RWPE1 (cell line): ENCODE measurements around the gene PAM16.

ENCODE experiments used
- CTCF ChIA-PET: fragments of 350-600 bp; sonication (Branson Sonifier 250); formaldehyde crosslinking; extraction: SDS; loops from one replicate; lab custom pipeline; 2021; lab: Yijun Ruan, JAX
- POLR2A ChIA-PET: fragments of 400-600 bp; formaldehyde crosslinking; extraction: SDS; loops from one replicate; lab custom pipeline; 2020; ENCODE audit warnings: antibody characterized with exemption; ENCODE audit not compliant: low non-redundant PET; lab: Yijun Ruan, JAX
- DNase-seq: peaks from one replicate; pipeline ENCODE4 v3.0.0; 2012; ENCODE audit warnings: low spot score
- H3K27ac ChIP-seq: fragments of 450-650 bp; 2 replicates; pipeline ENCODE4 v1.5.1; 2017
- CTCF ChIP-seq: fragments of 450-650 bp; conservative IDR thresholded peaks from 2 replicates; pipeline ENCODE4 v1.5.1; 2017; ENCODE audit warnings: low read depth, mild to moderate bottlenecking

PAM16 gene

GRCh38 chr16:4371357-4372000 is 20.4 kb upstream of the PAM16 start, which contains the start of gene VASN:
Gene VASN, plus strand, starts transcription at chr16:4371848. Its CDS starts 9,030 bp downstream, at chr16:4380878.
- POLR2A ChIA-PET = no interaction called here
- CTCF ChIA-PET = interaction anchor here (2.8 kb wide), 1 partner anchor 31 kb away, joined by 13 read pairs; no protein-coding TSS in a partner anchor
- peak within 1 kb of the TSS; percentile 99 for H3K27ac ChIP-seq

GRCh38 chr16:4370570-4371356 is 19.6 kb upstream of the PAM16 start:
- TF ChIP-seq CTCF = no peak
- H3K27ac ChIP-seq = peak overlapping the region; percentile 99
- ChIA-PET CTCF (interaction anchor here (1.2 to 2.8 kb wide), 2 partner anchors 11 to 32 kb away, joined by 3 to 13 read pairs; no protein-coding TSS in a partner anchor), POLR2A (no interaction called here)
- DNase-seq = no peak

More at GRCh38 chr16:4371357-4372000, 20.4 kb upstream of the PAM16 start, which contains the start of gene VASN:
- no peak for TF ChIP-seq CTCF
- DNase-seq = peak; percentile 91

GRCh38 chr16:4370151-4370550 is 19.0 kb upstream of the PAM16 start:
- peak overlapping the region; percentile 99 for H3K27ac ChIP-seq
- POLR2A ChIA-PET = interaction anchor here (0.6 kb wide), 2 partner anchors 16 to 57 kb away, joined by 3 read pairs; no protein-coding TSS in a partner anchor
- CTCF ChIA-PET = interaction anchor here (0.5 to 2.8 kb wide), 3 partner anchors 11 to 32 kb away, joined by 3 to 13 read pairs (median 3); no protein-coding TSS in a partner anchor
- DNase-seq = no peak
- TF ChIP-seq CTCF = no peak

GRCh38 chr16:4369007-4369733 is 18.0 kb upstream of the PAM16 start:
- DNase-seq = peak; percentile 83
- ChIA-PET CTCF (interaction anchor here (0.5 to 2.8 kb wide), 5 partner anchors 10 to 33 kb away, joined by 3 to 13 read pairs (median 5); no protein-coding TSS in a partner anchor), POLR2A (interaction anchor here (0.6 kb wide), 1 partner anchor 15 kb away, joined by 3 read pairs; no protein-coding TSS in a partner anchor)
- peak overlapping the region; percentile 99 for H3K27ac ChIP-seq
- TF ChIP-seq CTCF = no peak

- H3K27ac ChIP-seq = peak overlapping the region; percentile 99
- CTCF ChIA-PET = interaction anchor here (1.4 kb wide), 1 partner anchor 35 kb away, joined by 9 read pairs; no protein-coding TSS in a partner anchor
- DNase-seq = no peak
- POLR2A ChIA-PET = no interaction called here
- TF ChIP-seq CTCF = no peak
These were observed 16.3 kb upstream of the PAM16 start for GRCh38 chr16:4367393-4367856.
